SK-N-SH treated with all-trans-retinoic acid at 6 μM for 48 hours (cell line): ENCODE results near the gene MAML2.

Experiments used
- PATZ1 ChIP-seq: fragments of 250-450 bp; sonication (Bioruptor Pico); IDR thresholded peaks from 2 replicates; pipeline ENCODE4 v1.8.0; 2020; ENCODE audit warnings: mild to moderate bottlenecking, moderate library complexity, borderline replicate concordance
- TOX ChIP-seq: fragments of 250-450 bp; sonication (Bioruptor Pico); IDR thresholded peaks from 2 replicates; pipeline ENCODE4 v1.8.0; 2021; ENCODE audit warnings: mild to moderate bottlenecking, moderate library complexity, borderline replicate concordance

- TF ChIP-seq TOX (no peak), PATZ1 (CRISPR knock-in tag) (no peak)
Measured at GRCh38 chr11:96303064-96303463, 39.9 kb downstream of the MAML2 start.
